ENCODE data around the gene ELMO1. TPM values are rescaled to one million over a fixed set of nuclear protein-coding genes. Genes with fewer than 3 reads are reported as not detected.
A peak's percentile ranks its signal among the peaks of the same experiment; 100 is the strongest.

Gene ELMO1
- polyA plus RNA-seq, 1 experiment, result not detected

DNA sequence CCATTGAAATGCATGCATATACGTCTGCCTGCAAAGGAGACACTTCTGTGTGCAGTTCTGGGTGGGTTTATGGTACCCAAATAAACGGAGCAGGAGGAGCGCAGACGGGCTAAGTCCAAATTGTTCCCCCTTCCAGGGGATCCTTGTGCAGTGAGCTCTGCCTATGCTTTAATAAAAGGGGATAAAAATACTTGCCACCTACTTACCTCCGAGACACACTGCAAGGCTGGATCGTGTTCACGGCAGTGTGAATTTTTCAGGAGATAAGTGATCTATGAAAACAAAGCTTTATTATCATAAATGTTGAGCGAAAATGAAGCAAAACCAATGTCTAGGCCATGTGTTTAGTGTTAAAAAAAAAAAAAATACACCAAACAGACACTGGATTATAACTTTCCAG lies 415.5 kb downstream of the ELMO1 start:
- POLR2A ChIA-PET, result no interaction called here
- Histone ChIP-seq H3K27ac (ENCODE audit: low read depth, low read length) (no peak overlapping the region), H3K27me3 (ENCODE audit: control insufficient read depth, insufficient read depth, low read length) (no peaks in the 10 kb centered on the region), H3K9me3 (ENCODE audit: control insufficient read depth, insufficient read depth, low read length) (no peaks in the 10 kb centered on the region), H3K4me3 (ENCODE audit: low read depth, low read length) (no peak overlapping the region)
- no peak for TF ChIP-seq CTCF (IDR thresholded peaks at IDR 0.05; ENCODE audit: low read depth, low read length)
- CTCF ChIA-PET, result no interaction called here
- no peak for DNase-seq (ENCODE audit: low read depth, low spot score)

DNA sequence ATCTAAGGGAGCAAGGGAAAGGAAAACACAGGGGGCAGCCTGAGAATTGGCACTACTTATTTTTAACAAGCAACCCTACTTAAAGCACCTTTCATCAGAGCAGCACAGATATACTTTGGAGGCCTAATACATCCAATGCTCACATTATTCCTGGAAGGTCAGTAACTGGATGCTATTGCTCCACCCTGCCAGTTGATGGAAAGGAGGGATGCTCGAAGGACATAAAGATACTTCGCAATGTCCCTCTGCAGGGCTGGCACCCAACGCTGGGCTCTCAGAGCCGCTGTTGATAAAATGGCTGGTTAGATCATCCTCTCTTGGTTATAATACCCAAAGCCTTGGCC lies 416.4 kb downstream of the ELMO1 start:
- POLR2A ChIA-PET, result no interaction called here
- DNase-seq (ENCODE audit: low read depth, low spot score), result no peak
- TF ChIP-seq CTCF (IDR thresholded peaks at IDR 0.05; ENCODE audit: low read depth, low read length), result no peak
- H3K9me3 ChIP-seq (ENCODE audit: control insufficient read depth, insufficient read depth, low read length), result no peaks in the 10 kb centered on the region
- H3K27me3 ChIP-seq (ENCODE audit: control insufficient read depth, insufficient read depth, low read length), result no peaks in the 10 kb centered on the region
- CTCF ChIA-PET, result no interaction called here
- no peak overlapping the region for H3K4me3 ChIP-seq (ENCODE audit: low read depth, low read length)
- peak overlapping the region; percentile 74 for H3K27ac ChIP-seq (ENCODE audit: low read depth, low read length)

DNA sequence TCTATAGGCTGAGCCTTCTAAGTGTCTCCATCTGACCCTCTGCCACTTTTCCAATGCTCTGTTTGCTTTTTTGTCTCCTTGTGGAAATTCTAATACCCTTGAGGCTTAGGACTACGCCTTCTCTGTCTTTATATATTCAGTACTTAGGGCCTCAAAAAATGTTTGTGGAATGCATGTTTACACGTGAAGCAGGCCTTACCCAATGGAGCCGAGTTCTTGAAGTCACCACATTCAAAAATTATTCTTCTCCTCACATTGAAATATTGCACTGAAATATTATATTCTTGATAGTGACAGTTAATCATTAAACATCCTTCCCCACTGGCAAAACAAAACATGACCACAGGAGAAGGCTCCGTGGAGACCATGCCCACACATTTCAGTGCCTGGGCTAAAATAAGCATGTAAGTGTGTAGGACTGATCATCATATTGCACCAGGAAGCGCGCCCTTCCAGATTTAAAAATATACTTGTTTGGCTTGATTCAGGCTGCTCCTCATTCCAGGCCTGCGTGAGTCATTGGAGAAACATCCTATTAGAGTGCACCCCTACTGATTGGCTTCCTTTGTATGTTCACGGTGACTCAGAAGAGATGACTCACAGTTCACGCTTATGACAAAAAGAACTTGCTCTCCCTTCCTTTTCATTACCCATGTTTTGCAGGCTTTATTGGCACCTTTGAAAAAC lies 416.9 kb downstream of the ELMO1 start:
- H3K4me3 ChIP-seq (ENCODE audit: low read depth, low read length), result no peak overlapping the region
- no peaks in the 10 kb centered on the region for H3K27me3 ChIP-seq (ENCODE audit: control insufficient read depth, insufficient read depth, low read length)
- no peak for TF ChIP-seq CTCF (IDR thresholded peaks at IDR 0.05; ENCODE audit: low read depth, low read length)
- DNase-seq (ENCODE audit: low read depth, low spot score), result peak; percentile 96
- peak overlapping the region; percentile 84 for H3K27ac ChIP-seq (ENCODE audit: low read depth, low read length)
- CTCF ChIA-PET, result interaction anchor here (1.6 kb wide), 2 partner anchors 45 to 150 kb away, joined by 4 to 9 read pairs; no protein-coding TSS in a partner anchor
- POLR2A ChIA-PET, result no interaction called here
- no peaks in the 10 kb centered on the region for H3K9me3 ChIP-seq (ENCODE audit: control insufficient read depth, insufficient read depth, low read length)

- H3K9me3 ChIP-seq (ENCODE audit: control insufficient read depth, insufficient read depth, low read length), result no peaks in the 10 kb centered on the region
- peaks cover 2% of the 10 kb centered on the region for H3K27me3 ChIP-seq (ENCODE audit: control insufficient read depth, insufficient read depth, low read length)
- ChIA-PET POLR2A (no interaction called here), CTCF (interaction anchor here (0.9 to 4.7 kb wide), 3 partner anchors 43 to 154 kb away, joined by 3 to 34 read pairs (median 7); no protein-coding TSS in a partner anchor)
- H3K27ac ChIP-seq (ENCODE audit: low read depth, low read length), result no peak overlapping the region
- no peak for TF ChIP-seq CTCF (IDR thresholded peaks at IDR 0.05; ENCODE audit: low read depth, low read length)
- no peak overlapping the region for H3K4me3 ChIP-seq (ENCODE audit: low read depth, low read length)
- DNase-seq (ENCODE audit: low read depth, low spot score), result no peak
Observed at GRCh38 chr7:37028909-37029440, 419.7 kb downstream of the ELMO1 start.

DNA sequence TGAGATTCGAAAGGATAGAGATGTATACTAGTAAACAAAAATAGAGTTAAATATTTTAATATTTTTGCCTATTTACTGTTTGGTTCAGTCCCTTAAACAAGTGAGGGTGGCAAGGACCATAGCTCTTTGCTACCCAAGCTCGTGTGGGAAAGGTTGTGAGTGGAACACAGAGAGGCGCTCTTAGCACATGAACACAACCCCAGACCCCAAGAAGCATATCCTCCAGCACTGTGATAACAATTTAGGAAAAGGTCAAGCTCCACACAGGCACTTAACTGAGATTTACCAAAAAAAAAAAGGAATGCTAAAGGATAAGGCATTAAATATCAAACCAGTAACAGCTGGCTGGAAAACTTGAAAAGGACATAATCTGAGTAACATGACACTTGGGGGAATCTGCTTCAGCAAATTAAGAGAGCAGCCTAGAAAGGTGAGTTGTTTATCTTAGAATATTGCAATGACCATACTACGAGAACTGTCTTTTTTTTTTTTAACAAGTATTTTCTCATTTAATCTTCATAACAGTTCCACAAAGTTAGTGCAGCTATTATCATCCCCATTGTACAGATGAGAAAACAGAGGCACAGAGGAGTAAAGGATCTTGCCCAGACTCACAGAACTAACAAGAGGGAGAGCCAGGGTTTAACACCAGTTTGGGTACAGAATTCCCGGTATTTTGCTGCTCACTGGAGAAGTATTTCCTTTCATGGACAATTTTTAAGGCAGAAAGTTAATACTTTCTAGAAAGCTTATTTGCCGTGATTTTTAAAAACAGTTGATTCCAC lies 420.9 kb downstream of the ELMO1 start:
- ChIA-PET POLR2A (no interaction called here), CTCF (interaction anchor here (1.1 to 4.7 kb wide), 3 partner anchors 41 to 172 kb away, joined by 4 to 34 read pairs (median 7); no protein-coding TSS in a partner anchor)
- no peak for DNase-seq (ENCODE audit: low read depth, low spot score)
- H3K4me3 ChIP-seq (ENCODE audit: low read depth, low read length), result no peak overlapping the region
- H3K9me3 ChIP-seq (ENCODE audit: control insufficient read depth, insufficient read depth, low read length), result no peaks in the 10 kb centered on the region
- no peak for TF ChIP-seq CTCF (IDR thresholded peaks at IDR 0.05; ENCODE audit: low read depth, low read length)
- no peak overlapping the region for H3K27ac ChIP-seq (ENCODE audit: low read depth, low read length)
- peaks cover 2% of the 10 kb centered on the region for H3K27me3 ChIP-seq (ENCODE audit: control insufficient read depth, insufficient read depth, low read length)
